Tibial nerve (tissue), 3 donors: ENCODE results near the gene NBAS.

Source experiments
- CTCF ChIP-seq, 5 experiments: fragments of 200-600 bp in 3 of 5; fragments of 450-650 bp in 2 of 5; sonication (generic) in 3 of 5; IDR thresholded peaks; one replicate each; pipeline ENCODE4 v1.5.1; 2016 to 2019; ENCODE audit warnings: antibody characterized with exemption in 5 of 5, mild to moderate bottlenecking in 3 of 5, moderate library complexity in 2 of 5
- POLR2A ChIP-seq, 2 donors: fragments of 450-650 bp; IDR thresholded peaks; one replicate each; pipeline ENCODE4 v1.6.1; 2017; ENCODE audit warnings: antibody characterized with exemption in 2 of 2, mild to moderate bottlenecking in 2 of 2, moderate library complexity in 2 of 2

- no peak for TF ChIP-seq POLR2A (IDR thresholded peaks at IDR 0.05)
- no peak for TF ChIP-seq CTCF (IDR thresholded peaks at IDR 0.05)
Observed at GRCh38 chr2:15565392-15565791, 4.3 kb upstream of the NBAS start.
